Activated CD4-positive, CD25-positive, alpha-beta regulatory T cell treated with anti-CD3 and anti-CD28 coated beads, Interleukin-2, amount 50 U/mL, for 24 hours (primary cell): ENCODE results near the gene KRTAP5-11.
"Not testable (repeated sequence)": the region's sequence is repeated elsewhere in the genome, so short reads cannot be mapped to it uniquely, and the experiment has no call there.

ENCODE experiments used
- ATAC-seq, 2 donors: fragments of 150-1000 bp; cut with Tn5 transposase; one replicate each; pipeline ENCODE4 v1.10.0; 2021; ENCODE audit warnings: mild to moderate bottlenecking in 1 of 2, moderate library complexity in 1 of 2

KRTAP5-11 gene, protein sequence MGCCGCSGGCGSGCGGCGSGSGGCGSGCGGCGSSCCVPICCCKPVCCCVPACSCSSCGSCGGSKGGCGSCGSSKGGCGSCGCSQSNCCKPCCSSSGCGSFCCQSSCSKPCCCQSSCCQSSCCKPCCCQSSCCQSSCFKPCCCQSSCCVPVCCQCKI

DNA sequence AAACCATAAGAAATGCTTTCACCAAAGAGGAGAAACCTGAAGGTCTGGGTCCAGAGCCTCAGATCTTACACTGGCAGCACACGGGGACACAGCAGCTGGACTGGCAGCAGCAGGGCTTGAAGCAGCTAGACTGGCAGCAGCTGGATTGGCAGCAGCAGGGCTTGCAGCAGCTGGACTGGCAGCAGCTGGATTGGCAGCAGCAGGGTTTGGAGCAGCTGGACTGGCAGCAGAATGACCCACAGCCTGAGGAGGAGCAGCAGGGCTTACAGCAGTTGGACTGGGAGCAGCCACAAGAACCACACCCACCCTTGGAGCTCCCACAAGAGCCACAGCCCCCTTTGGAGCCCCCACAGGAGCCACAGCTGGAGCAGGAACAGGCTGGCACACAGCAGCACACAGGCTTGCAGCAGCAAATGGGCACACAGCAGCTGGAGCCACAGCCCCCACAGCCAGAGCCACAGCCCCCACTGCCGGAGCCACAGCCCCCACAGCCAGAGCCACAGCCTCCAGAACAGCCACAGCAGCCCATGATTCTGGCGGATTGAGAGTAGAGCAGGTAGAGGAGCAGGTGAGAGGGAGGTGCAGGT lies at the start of gene KRTAP5-11:
KRTAP5-11 (minus strand) TSS at position 567 of the 587 bp plus-strand sequence; CDS start at position 529, 38 bp downstream.
- no peak for ATAC-seq

DNA sequence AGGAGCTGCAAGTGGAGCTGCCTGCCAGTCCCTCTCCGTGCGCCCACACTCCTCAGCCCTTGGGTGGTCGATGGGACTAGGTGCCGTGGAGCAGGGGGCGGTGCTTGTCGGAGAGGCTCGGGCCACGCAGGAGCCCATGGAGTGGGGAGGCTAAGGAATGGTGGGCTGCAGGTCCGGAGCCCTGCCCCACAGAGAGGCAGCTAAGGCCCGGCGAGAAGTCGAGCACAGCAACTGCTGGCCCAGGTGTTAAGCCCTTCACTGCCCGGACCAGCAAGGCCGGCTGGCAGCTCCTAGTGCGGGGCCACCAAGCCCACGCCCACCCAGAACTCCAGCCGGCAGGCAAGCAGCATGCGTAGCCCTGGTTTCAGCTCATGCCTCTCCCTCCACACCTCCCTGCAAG lies 48.9 kb upstream of the KRTAP5-11 start:
- not testable (repeated sequence) for ATAC-seq

DNA sequence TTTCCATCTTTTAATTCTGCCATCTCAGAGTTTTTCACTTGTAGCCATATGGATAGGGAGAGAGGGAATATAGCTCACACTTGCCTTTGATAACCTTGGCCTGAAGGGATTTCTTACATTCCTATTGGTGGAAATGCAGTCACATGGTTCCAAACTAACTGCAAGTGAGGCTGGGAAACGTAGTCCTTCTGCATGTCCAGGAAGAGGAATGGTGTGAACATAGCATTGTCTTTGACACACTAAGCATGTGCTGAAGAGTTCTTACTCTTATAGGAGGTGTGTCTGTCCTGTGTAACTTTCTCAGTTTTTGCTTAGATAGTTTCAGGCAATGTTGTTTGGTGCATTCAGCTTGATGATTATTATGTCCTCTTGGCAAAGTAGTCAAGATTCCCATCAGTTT lies 47.4 kb upstream of the KRTAP5-11 start:
- ATAC-seq: not testable (repeated sequence)

DNA sequence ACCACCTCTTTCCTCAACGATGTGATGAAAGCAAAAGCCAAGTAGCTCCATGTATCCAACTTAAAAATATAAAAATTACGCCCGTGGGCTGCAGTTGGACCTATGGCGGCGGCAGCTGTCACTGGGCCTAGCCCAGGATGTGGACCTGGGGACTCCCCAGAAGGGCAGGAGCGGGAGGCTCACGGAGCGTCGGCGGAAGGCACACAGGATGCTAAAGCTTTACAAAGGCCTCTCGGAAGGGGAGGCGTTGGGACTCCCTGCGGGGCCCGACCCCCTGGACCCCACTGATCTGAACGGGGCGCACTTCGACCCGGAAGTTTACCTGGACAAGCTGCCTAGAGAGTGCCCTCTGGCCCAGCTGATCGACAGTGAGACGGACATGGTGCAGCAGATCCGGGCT lies 46.3 kb upstream of the KRTAP5-11 start:
- not testable (repeated sequence) for ATAC-seq

DNA sequence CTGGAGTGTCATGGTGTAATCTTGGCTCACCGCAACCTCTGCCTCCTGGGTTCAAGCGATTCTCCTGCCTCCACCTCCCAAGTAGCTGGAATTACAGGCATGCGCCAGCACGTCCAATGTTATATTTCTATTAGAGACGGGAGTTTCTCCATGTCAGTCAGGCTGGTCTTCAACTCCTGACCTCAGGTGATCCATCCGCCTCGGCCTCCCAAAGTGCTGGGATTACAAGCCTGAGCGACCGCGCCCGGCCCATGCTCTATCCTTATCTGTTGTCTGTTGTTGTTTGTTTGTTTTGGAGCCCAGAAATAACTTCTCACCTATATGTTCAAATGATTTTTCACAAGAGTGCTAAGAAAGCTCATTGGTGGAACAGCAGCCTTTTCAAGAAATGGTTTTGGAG lies 40.6 kb upstream of the KRTAP5-11 start:
- ATAC-seq: not testable (repeated sequence)

DNA sequence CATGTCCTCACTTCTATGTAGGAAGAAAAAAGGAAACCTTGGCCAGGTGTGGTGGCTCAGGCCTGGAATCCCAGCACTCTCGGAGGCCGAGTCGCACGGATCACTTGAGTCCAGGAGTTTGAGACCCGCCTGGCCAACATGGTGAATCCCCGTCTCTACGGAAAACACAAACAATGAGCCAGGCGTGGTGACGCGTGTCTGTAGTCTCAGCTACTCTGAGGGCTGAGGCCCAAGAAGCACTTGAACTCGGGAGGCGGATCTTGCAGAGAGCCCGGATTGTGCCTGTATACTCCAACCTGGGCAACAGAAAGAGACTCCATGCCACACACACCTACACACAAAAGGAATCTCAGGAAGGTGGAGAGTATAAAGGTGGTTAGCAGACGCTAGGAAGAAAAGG lies 39.9 kb upstream of the KRTAP5-11 start:
- not testable (repeated sequence) for ATAC-seq

DNA sequence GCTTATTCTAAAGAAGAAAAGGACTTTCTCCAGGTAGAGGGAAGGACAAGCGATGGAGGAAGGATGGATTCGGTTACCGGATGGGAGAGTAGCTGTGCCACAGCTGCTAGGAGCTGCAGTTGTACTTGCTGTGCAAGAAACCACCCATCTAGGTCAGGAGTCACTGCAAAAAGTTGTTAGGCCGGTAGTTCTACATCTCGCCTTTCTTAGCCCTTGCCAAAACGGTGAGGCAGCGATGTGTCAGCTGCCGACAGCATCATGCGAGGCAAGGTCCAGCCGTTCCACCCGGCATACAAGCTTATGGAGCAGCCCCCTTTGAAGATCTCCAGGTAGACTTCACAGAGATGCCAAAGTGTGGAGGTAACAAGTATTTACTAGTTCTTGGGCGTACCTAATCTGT lies 32.3 kb upstream of the KRTAP5-11 start:
- not testable (repeated sequence) for ATAC-seq

DNA sequence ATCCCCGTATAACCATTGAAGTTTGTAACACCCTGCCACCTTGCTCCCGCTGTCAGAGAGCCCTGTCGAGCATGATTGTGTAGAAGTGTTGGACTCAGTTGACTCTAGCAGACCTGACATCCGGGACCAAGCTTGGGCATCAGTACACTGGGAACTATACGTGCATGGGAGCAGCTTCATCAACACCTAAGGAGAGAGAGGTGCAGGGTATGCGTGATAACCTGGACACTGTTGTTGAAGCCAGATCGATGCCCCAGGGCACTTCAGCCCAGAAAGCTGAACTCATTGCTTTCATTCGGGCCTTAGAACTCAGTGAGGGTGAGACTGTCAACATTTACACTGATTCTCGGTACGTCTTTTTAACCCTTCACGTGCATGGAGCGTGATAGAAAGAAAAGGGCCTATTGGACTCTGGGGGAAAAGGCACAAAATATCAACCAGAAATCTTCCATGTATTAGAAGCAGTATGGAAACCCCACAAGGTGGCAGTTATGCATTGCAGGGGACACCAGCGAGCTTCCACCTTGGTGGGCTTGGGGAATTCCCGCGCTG lies 31.8 kb upstream of the KRTAP5-11 start:
- ATAC-seq: not testable (repeated sequence)

DNA sequence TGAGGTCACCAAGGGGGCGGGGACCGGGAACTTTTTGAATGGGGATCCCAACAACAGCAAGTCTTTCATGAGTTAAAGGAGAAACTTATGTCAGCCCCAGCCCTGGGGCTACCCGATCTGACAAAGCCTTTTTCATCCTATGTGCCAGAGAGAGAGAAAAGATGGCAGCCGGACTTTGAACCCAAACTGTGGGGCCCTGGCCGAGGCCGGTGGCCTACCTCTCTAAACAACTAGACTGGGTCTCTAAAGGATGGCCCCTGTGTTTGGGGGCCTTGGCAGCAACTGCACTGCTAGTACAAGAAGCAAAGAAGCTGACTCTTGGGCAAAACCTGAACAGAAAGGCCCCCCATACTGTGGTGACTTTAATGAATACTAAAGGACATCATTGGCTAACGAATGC lies 31.3 kb upstream of the KRTAP5-11 start:
- not testable (repeated sequence) for ATAC-seq

DNA sequence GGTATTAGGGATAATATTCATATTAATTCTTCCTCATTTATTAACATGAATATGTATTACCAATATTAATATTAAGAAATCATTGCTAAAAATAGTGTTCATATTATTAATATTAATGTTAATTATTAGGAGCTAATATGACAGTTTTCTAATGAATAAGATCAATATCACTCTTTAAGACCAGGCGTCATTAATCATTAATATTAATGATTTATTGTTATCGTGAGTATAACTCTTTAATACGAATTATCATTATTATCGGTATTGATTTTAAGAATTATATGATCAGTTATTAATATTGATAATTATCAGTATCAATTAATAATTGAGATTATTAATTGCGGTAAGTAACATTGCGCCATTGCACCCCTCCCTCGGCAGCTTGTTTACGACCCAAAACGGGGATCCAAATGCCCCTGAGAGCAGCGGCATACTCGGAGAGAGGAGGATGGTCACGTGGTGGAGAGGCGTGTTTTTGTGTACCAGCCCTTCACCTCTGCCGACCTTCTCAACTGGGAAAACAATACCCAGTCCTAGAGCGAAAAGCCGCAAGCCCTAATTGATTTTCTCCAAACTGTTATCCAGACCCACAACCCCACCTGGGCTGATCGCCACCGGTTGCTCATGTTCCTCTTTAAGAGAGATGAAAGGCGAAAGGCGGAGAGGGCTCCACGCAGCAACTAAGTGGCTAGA lies 28.7 kb upstream of the KRTAP5-11 start:
- ATAC-seq: not testable (repeated sequence)

DNA sequence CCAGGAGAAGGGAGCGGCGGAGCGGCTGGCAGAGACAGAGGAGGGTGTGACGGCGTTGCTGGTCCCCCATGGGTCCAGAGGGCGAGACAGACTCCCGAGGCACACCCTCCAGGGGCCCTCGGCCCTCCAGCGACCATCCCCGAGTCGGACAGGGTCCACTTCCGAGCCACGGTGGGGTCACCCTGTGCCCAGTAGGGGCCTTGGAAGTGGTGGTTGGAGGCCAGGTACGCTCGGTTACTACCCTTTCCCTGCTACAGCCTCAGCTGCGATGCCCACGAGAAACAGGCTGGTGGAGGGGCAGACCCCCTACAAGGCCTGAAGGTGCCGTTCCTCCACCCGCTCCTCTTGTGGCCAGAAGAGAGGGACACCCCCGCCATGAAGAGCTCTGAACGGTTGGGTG lies 25.6 kb upstream of the KRTAP5-11 start:
- not testable (repeated sequence) for ATAC-seq

DNA sequence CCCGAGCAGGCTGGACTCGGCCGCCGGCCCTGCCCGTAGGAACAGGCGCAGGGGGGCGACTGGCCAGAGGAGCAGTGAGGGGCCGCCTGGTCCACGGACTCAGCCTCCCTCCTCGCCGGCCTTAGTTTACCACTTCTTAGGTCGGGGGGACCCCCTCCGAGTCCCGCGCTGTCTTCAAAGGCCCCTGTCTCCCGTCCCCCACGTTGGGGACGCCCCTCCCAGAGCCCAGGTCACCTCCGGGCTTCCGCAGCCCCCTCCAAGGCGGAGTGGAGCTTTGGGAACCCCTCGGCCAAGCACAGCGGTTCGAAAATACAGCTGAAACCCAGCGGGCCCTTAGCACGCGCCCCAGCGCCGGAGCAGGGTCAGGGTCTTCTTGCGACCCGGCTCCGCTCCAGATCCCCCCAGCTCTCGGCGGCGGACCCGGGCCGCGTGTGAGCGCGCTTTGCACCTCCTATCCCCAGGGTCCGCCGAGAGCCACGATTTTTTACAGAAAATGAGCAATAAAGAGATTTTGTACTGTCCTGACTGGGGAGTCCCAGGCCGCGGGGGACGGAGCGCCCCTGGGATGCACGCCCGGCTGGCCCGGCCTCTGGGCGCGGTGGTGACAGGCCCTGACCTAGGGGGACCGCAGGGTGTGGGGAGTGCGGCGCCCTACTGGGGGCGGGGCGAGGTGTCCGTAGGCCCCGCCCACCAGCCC lies 25.0 kb upstream of the KRTAP5-11 start:
- ATAC-seq: not testable (repeated sequence)

DNA sequence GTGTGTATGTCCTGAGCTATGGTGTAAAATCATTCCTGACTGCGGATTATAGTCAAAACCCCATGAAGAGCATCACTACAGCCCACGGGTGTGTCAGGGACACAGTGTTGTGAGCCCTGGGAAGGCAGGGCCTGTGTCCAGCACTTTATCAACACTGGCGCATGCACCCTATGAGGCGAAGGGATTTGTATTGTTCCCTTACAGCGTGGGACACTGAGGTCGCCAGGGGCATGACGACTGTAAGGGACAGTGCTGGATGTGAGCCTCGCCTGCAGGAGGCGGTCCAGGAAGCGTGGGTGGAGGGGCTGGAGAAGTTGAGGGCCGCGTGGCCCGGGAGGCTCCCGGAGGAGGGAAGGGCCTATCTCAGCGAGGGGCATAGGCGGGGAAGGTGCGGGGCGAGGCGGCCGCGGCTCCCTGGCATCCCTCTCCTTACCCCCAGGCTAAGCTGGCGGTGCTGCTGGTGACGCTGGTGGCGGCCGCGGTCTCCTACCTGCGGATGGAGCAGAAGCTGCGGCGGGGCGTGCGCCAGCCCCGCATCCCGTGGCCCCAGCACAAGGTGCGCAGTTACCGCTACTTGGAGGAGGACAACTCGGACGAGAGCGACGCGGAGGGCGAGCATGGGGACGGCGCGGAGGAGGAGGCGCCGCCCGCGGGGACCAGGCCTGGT lies 24.3 kb upstream of the KRTAP5-11 start:
- ATAC-seq: not testable (repeated sequence)

DNA sequence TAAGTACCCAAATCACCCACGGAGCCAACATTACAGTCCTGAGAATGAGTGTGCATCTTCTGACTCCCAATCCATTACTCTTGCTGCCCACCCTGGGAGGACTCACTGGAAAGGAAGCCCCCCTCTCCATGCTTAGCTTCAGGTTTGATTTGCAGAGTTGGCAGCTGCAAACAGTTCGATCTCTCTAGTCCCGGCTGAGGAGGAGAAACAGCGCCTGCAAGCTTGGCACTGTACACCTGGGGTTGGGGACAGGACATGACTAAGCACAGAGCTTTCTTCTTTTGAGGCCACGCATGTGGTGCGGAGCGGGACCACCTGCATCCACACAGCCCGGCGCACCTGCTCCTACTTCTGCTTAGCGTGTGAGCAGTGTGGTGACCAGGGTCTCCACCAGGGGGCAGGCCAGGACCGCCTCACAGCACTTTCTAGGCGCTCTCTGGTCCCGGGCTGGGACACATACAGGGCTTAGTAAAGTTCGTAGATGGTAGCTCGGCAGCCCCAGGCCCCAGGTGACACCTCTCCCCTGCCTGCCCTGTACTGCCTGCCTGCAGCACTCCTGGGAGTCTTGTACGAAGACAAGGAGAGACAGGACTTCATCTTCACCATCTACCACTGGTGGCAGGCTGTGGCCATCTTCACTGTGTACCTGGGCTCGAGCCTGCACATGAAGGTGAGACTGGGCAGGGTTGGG lies 22.3 kb upstream of the KRTAP5-11 start:
- ATAC-seq: not testable (repeated sequence)

DNA sequence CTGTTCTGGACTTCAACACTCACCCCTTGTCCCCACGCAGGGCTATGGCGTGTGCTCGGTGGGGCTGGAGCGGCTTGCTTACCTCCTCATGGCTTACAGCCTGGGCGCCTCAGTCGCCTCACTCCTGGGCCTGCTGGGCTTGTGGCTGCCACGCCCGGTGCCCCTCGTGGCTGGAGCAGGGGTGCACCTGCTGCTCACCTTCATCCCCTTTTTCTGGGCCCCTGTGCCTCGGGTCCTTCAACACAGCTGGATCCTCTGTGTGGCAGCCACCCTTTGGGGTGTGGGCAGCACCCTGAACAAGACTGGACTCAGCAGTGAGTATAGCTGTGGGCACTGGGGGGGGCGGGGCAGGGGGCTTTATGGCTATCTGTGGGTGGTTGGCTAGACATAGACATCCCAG lies 20.5 kb upstream of the KRTAP5-11 start:
- not testable (repeated sequence) for ATAC-seq

DNA sequence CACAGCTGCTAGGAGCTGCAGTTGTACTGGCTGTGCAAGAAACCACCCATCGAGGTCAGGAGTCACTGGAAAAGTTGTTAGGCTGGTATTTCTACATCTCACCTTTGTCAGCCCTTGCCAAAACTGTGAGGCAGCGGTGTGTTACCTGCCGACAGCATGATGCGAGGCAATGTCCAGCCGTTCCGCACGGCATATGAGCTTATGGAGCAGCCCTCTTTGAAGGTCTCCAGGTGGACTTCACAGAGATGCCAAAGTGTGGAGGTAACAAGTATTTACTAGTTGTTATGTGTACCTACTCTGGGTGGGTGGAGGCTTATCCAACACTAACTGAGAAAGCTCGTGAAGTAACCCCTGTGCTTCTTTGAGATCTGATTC lies 6.9 kb upstream of the KRTAP5-11 start:
- ATAC-seq: not testable (repeated sequence)

DNA sequence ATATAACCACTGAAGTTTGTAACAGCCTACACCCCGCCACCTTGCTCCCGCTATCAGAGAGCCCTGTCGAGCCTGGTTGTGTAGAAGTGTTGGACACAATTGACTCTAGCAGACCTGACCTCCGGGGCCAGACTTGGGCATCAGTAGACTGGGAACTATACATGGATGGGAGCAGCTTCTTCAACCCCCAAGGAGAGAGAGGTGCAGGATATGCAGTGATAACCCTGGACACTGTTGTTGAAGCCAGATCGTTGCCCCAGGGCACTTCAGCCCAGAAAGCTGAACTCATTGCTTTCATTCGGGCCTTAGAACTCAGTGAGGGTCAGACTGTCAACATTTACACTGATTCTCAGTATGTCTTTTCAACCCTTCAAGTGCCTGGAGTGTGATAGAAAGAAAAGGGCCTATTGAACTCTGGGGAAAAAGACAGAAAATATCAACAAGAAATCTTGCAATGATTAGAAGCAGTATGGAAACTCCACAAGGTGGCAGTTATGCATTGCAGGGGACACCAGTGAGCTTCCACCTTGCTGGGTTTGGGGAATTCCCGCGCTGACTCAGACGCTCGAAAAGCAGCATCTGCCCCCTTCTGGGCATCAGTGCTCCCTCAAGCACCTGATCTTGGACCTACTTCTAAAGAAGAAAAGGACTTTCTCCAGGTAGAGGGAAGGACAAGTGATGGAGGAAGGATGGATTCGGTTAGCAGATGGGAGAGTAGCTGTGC lies 6.3 kb upstream of the KRTAP5-11 start:
- not testable (repeated sequence) for ATAC-seq

DNA sequence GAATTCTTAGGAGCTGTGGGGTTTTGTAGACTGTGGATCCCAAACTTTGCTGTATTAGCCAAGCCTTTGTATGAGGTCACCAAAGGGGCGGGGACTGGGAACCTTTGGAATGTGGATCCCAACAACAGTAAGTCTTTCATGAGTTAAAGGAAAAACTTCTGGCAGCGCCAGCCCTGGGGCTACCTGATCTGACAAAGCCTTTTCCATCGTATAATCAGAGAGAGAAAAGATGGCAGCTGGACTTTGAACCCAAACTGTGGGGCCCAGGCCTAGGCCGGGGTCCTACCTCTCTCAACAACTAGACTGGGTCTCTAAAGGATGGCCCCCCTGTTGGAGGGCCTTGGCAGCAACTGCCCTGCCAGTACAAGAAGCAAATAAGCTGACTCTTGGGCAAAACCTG lies 5.6 kb upstream of the KRTAP5-11 start:
- ATAC-seq: not testable (repeated sequence)

DNA sequence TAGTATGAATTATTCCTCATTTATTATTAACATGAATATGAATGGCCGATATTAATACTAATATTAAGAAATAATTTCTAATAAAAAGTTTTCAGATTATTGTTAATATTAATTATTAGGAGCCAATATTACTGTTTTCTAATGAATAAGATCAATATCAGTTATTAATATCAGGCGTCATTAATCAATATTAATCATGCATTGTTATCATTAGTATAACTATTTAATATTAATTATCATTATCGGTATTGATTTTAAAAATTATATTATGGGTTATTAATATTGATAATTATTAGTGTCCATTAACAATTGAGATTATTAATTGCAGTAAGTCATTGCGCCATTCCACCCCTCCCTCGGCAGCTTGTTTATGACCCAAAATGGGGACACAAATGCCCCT lies 3.0 kb upstream of the KRTAP5-11 start:
- not testable (repeated sequence) for ATAC-seq

DNA sequence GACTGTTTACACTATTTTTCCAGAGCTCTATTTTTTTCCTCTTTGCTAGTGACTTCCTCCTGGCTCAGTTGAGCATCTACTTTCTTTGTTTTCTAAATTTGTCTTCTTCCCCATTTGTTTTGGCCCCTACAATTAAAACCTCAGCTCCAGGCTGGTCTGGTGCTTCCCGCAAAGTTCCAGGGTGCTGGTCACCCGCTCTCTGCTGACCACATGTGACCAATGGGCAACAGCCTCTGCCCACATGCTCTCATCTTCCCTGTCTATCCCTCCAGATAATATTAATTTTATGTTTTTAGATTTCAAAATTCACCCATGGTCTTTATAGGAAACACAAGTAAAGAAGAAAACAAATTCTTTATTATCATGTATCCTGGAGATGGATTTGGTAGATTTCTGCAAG lies 294 bp upstream of the KRTAP5-11 start:
- ATAC-seq: not testable (repeated sequence)

DNA sequence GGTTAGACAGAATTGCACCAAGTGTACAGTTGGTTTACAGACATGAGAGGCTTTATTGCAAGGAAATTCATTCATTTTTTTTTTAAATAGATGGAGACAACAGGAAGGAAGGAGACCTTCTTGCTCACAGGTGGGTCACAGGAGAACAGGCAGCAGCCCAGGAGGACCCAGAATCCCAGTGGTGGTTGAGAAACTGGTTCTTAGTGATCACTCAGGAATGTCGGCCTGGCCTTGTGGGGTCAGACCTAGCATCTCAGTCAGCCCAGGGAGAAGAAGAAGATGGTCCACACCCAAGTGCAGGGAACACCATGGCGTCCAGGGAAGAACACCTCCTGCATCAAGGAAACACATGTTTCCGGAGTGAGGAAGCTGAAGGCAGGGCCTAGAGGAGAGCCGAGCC lies 849 bp downstream of the KRTAP5-11 start:
- no peak for ATAC-seq
